Stimulated activated CD8-positive, alpha-beta memory T cell treated with anti-CD3 and anti-CD28 coated beads, Interleukin-4, amount 100 ng/mL, for 1 hour (primary cell): ENCODE results near the gene EFCAB14.
"Not testable (repeated sequence)": the region's sequence is repeated elsewhere in the genome, so short reads cannot be mapped to it uniquely, and the experiment has no call there.

Experiments used
- DNase-seq, 2 donors: peaks; one replicate each; pipeline ENCODE4 v3.0.0-alpha.2; 2020; ENCODE audit warnings: low read depth in 2 of 2, low spot score in 1 of 2

Gene EFCAB14

DNA sequence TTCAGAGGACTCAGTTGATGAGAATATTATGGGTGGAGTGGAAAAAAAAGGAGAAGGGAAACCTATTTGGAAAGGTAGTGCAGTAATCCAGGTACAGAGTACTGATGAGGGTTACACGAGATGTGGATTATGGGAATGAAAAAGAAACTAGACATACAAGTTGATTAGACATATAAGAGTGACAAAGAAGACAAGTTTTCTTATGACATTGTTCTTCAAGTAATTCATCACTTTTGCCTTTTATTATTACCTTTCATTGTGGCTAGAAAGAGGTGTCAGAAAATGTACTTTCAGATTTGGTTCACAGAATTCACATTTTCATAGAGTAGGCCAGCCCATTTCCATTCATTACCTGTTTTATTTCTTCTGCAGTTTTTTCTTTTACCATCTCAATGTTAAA, 61.1 kb downstream of the EFCAB14 start:
- DNase-seq: no peak

DNA sequence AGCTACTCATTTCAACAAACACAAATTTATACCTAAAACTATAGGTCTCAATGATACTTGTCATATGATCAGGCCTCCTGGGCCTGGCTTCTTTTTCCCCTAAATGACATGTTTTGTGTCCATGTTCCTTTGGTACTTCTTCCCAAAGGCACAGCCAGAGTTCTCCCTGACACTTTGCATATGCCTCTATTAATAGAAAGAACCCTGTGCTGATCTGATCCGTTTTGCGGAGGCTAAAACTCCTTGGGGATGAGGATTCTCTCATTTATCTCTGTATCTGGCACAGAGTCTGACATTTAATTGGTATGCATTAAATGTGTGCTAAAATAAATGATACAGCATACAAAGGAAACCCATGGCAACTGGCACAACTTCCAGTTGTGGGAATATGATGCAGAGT, 62.3 kb downstream of the EFCAB14 start:
- no peak for DNase-seq

DNA sequence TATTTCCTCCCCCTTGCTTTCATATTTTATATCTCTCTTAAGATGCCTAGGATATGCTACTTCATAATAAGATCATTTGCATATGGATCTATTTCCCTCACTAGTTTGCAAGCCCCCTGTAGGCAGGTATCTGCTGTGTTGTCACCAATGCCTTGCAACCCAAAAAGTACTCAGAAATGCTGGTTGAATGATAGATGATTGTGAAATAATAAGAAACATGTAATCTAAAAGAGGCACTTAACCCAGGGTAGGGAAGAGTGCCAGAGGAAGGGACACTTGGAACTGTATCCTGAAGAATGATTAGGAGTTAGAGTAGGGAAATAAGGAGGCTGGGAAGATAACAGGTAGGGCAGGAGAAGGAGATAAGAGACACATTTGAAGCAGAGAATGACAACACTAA, 63.1 kb downstream of the EFCAB14 start:
- DNase-seq: no peak

DNA sequence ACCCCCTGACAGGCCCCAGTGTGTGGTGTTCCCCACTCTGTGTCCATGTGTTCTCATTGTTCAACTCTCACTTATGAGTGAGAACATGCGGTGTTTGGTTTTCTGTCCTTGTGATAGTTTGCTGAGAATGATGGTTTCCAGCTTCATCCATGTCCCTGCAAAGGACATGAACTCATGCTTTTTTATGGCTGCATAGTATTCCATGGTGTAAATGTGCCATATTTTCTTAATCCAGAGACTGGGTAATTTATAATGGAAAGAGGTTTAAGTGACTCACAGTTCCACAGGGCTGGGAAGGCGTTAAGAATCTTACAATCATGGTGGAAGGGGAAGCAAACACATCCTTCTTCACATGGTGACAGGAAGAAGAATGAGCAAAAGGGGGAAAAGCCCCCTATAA, 64.2 kb downstream of the EFCAB14 start:
- DNase-seq: not testable (repeated sequence)

DNA sequence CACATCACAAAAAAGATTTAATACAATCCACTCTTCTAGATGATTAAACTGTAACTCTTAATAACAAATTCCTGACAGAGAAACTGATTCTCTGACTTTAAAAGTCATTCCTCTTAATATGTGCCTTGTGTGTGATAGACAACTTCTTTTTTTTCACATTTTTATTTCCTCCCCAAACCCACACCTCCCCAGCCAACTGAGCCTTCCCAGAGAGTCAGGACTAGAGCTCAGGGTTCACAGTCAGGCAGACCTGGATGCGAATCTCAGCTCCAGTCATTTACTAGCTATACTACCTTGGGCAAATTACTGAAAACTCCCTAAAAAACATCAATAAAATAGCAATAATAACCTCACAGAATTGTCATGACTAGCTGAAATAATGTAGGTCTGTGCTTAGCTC, 64.9 kb downstream of the EFCAB14 start:
- no peak for DNase-seq

DNA sequence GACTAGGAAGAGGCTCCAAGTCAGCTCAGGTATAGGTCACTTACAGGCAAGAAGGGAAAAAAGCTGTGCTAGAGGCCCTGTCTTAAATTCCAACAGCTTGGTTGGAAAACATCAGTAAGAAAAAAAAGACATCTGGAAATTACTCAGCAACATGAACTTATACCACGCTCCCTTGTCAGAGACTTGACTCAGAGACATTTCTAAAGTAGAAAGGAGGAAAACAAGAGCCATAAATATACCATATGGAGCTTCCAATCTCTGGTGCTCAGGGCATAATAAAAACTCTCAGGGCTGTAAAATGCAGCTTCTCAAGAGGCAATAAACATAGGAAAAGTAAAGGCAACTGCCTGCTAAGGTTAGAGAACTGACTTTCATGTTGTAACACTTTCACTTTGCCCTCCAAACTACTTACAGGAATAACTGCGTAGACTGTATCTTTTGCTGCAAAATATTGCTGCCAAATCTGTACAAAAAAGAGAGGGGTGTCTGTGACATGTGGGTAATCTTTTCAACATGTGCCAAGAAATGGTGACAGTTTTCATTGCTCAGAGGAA, 65.4 kb downstream of the EFCAB14 start:
- no peak for DNase-seq

- no peak for DNase-seq
These were observed 66.4 kb downstream of the EFCAB14 start for GRCh38 chr1:46652321-46653100.

GRCh38 chr1:46651152-46651551, 67.8 kb downstream of the EFCAB14 start:
- not testable (repeated sequence) for DNase-seq

- no peak for DNase-seq
These were observed 68.4 kb downstream of the EFCAB14 start for GRCh38 chr1:46650491-46650890.

GRCh38 chr1:46649764-46650163, 69.2 kb downstream of the EFCAB14 start:
- no peak for DNase-seq

DNA sequence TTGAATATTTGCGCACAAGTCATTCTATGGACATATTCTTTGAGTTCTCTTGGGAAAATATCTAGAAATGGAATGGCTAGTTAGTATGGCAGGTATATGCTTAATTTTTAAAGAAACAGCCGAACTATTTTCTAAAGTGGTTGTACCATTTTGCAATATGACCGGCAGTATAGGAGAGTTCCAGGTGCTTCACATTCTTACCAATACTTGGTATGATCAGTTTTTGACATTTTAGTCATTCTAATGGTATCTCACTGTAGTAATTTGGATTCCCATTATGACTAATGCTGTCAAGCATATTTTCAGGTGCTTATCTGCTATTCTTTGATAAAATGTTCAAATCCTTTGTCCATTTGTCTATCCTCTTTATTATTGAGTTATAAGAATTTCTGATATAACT, 71.3 kb downstream of the EFCAB14 start:
- DNase-seq: no peak

DNA sequence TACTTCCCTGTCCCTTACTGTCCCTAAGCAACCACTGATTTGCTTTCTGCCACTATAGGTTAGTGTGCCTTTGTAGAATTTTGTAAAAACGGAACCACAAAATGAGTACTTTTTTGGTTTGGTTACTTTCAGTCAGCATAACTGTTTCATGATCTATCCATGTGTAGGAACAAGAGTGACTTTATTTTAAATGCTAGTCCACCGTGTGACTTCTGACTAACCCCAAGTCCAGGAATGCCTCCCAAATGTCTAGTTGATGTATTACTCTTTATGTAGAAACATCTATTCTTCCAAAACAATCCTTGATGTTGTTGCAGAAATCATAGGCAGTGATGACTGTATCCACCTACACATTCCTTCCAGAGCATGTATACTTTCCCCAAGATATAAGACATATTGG, 72.1 kb downstream of the EFCAB14 start:
- DNase-seq: no peak

DNA sequence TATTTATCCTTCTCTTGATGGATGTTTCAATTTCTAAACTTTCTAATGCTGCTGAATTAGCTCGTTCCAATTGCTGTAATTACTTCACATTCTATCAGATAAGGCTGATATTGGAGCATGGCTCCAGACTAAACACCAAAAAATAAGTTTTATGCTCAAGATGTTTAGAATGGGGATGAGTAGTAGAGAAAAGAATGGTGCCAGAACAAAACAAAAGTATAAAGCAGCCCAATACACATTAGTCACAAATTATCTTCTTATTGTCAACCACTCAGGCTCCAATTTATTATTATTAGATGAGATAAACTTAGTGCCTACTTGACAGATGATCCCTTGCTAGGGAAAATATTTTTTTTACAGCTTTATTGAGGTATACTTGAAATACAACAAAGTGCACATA, 72.6 kb downstream of the EFCAB14 start:
- DNase-seq: no peak

DNA sequence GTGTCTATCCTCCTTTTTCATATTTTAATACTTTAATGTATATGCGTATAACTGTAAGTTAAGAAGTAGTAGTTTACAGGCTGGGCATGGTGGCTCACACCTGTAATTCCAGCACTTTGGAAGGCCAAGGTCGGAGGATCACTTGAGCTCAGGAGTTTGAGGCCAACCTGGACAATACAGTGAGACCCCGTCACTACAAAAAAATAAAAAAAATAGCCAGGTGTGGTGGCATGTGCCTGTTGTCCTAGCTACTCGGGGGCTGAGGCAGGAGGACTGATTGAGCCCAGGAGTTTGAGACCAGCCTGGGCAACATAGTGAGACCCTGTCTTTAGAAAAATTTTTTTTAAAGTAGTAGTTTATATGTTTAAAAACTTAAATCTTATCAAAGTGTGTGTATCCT, 73.1 kb downstream of the EFCAB14 start:
- no peak for DNase-seq

GRCh38 chr1:46643368-46643775, 75.5 kb downstream of the EFCAB14 start:
- no peak for DNase-seq

DNA sequence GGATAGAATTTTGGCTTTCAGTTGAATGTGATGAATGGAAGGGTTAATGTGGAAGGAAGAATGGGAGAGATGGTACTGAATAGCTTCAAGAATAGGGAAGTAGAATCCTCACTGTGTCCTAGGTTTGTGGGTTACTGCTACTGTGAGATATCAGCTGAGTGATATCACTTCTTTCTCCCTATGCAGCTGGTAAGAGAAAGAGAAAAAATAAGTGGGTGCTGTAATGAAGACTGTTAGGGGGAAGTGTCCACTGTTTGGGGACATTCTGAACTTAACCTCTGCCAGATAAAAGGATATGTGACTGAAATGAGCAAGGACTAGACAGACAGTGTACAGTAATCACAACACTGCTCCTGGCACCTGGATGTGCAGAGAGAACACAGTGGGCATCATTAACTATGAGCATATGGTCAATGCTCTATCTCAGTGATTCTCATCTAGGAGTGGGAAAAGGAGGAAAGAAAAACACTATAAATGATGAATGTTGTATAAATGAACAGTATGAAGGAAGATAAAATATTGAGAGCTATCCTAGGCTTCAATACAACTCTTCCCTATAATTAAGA, 76.7 kb downstream of the EFCAB14 start:
- no peak for DNase-seq

DNA sequence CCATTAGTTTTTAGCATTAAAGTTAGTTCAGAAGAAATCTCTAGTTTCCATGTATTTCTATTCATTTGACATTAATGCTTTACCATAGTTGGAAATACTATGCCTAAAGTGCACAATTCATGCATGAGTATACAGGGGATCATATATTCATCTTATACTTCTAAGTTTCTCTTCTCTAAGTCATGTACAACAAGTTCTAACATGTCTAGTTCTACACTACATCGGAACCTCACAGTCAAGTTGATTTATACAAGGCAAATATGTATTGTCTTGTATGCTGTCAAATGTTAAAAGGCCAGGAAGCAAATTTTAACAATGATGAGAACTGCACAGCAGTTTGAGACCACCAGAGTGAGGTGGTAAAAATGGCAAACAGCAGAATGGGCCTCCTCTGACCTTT, 79.4 kb downstream of the EFCAB14 start:
- no peak for DNase-seq

- DNase-seq: no peak
These were observed 80.0 kb downstream of the EFCAB14 start for GRCh38 chr1:46638921-46639320.

GRCh38 chr1:46637444-46638083, 81.3 kb downstream of the EFCAB14 start:
- no peak for DNase-seq

GRCh38 chr1:46635205-46635604, 83.7 kb downstream of the EFCAB14 start:
- DNase-seq: no peak

DNA sequence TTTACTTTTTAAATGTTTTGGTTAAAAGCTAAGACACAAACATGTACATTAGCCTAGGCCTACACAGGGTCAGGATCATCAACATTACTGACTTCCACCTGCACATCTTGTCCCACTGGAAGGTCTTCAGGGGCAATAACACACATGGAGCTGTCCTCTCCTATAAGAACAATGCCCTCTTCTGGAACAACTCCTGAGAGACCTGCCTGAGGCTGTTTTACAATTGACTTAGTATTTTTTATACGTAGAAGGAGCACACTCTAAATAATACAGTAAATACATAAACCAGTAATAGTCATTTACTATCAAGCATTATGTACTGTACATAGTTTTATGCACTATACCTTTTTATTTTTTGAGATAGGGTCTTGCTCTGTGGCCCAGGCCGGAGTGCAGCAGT, 88.2 kb downstream of the EFCAB14 start:
- DNase-seq: no peak
